NT2/D1 (cell line): ENCODE data around the gene CFAP107.
"Not testable (repeated sequence)": the region's sequence is repeated elsewhere in the genome, so short reads cannot be mapped to it uniquely, and the experiment has no call there.

ENCODE experiments used
- YY1 ChIP-seq: IDR thresholded peaks from 2 replicates; pipeline ENCODE4 v1.6.1; 2011; ENCODE audit not compliant: insufficient read length, insufficient read depth
- ZNF274 ChIP-seq: IDR thresholded peaks from 2 replicates; pipeline ENCODE4 v1.6.1; 2011; ENCODE audit warnings: mild to moderate bottlenecking, low read depth, low read length

GRCh38 chr1:12781488-12781887 is 35.5 kb downstream of the CFAP107 start:
- not testable (repeated sequence) for TF ChIP-seq YY1, ZNF274
